Measurements from ENCODE around the gene TUSC7. TPM values are rescaled to one million over a fixed set of nuclear protein-coding genes. Genes with fewer than 3 reads are reported as not detected.

The TUSC7 gene
- total RNA-seq, 2 donors from 2014 or later, result not detected

DNA sequence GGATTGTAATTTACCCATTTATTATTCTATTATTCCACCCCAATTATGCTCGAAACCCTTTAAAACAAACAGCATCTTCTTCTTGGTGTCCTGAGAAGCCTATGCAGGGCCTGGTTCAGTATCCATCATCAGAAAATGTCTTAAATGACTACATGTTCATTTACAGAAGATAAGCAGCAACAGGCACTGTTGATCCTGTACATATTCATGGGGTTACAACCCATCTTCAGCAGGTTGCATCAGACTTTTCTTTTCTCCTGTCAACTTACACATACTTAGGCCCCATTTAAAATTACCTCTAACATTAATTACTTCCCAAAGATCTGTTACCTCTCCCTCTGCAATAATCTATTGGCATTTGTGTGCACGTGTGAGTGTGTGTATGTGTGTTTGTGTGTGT is 18.9 kb downstream of the TUSC7 start:
- Mint-ChIP-seq H3K27ac (no peak overlapping the region), H3K27me3 (no peaks in the 10 kb centered on the region), H3K4me1 (ENCODE audit: low read depth in 2 of 2) (no peaks in the 10 kb centered on the region), H3K9me3 (peaks cover 20% of the 10 kb centered on the region), H3K4me3 (no peak overlapping the region), H3K36me3 (no peaks in the 10 kb centered on the region)
- no peak for DNase-seq (ENCODE audit: low spot score)
- ATAC-seq, result no peak

DNA sequence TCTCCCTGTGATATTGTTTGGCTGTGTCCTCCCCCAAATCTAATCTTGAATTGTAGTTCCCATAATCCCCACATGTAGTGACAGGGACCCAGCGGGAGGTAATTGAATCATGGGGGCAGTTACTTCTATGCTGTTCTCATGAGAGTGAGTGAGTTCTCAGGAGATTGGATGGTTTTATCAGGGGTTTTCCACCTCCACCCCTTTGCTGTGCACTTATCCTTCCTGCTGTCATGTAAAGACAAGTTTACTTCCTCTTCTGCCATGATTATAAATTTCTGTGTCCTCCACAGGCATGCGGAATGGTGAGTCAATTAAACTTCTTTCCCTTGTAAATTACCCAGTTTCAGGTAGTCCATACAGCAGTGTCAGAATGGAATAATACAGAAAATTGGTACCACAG is 24.7 kb downstream of the TUSC7 start:
- no peaks in the 10 kb centered on the region for H3K36me3 Mint-ChIP-seq

DNA sequence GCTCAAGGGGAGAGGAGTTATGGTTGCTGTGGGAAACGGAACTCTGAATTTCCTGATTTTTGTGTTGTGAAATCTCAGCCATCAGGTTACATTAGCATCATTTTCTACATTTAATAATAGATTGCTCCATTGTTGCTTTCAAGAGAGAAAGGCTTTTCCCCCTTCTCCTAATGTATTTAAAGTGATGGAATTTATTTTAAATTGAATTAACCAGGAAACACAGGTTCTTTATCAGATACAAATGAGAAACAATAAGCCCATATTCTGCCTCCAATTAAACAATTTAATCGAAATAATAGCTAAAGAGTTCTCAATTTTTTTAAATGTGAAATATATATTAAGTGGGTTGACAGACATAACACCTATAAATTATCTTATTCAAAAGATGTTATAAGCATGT is 30.1 kb downstream of the TUSC7 start:
- ATAC-seq (no peak), DNase-seq (ENCODE audit: low spot score) (no peak)

More for the DNA sequence above, 24.7 kb downstream of the TUSC7 start:
- Mint-ChIP-seq H3K4me3 (no peak overlapping the region), H3K9me3 (peaks cover 20% of the 10 kb centered on the region), H3K4me1 (ENCODE audit: low read depth in 2 of 2) (no peaks in the 10 kb centered on the region), H3K27me3 (no peaks in the 10 kb centered on the region), H3K27ac (no peak overlapping the region)
- no peak for ATAC-seq
- no peak for DNase-seq (ENCODE audit: low spot score)

DNA sequence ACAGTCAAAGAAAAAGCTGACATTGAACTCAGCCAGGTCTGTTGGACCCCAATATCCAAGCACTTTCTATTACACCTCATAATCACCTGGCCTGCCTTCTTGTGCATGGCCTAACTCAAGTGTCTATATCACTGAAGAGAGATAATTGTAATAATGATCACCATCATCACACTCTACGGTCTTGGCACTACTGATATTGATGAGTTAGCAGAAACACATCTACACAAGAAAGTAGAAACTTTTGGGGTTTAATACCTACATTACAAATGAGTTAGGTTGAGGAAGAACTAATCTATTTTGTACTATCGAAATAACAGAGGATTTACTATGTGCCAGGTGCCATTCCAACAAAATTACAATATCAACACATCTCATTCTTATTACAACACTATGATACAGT is 30.7 kb downstream of the TUSC7 start:
- Mint-ChIP-seq H3K9me3 (peaks cover 13% of the 10 kb centered on the region), H3K36me3 (no peaks in the 10 kb centered on the region), H3K4me1 (ENCODE audit: low read depth in 2 of 2) (no peaks in the 10 kb centered on the region), H3K27ac (no peak overlapping the region), H3K4me3 (no peak overlapping the region), H3K27me3 (no peaks in the 10 kb centered on the region)
- DNase-seq (ENCODE audit: low spot score), result no peak
- ATAC-seq, result no peak

More for the DNA sequence above, 30.1 kb downstream of the TUSC7 start:
- H3K4me3 Mint-ChIP-seq, result no peak overlapping the region
- no peak overlapping the region for H3K27ac Mint-ChIP-seq
- H3K27me3 Mint-ChIP-seq, result no peaks in the 10 kb centered on the region
- H3K4me1 Mint-ChIP-seq (ENCODE audit: low read depth in 2 of 2), result no peaks in the 10 kb centered on the region
- peaks cover 13% of the 10 kb centered on the region for H3K9me3 Mint-ChIP-seq
- no peaks in the 10 kb centered on the region for H3K36me3 Mint-ChIP-seq

DNA sequence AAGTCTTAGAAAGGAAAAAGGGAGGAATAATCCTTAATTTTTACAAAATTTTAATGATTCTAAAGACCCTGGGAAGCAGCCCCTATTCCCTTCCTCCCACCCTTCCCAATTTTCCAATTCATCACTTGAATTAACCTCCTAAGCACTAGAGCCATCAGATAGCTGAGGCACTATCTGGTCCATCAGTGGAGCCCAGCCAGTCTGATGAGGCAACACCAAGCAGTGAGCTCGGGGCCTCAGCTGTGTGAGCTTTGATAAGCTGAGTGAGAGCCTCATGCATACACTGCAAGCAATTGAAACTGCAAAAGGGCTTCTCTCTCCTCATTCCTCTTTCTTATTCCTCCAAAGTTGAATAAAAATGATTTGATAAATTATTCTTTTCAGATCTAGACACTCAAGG is 31.9 kb downstream of the TUSC7 start:
- no peaks in the 10 kb centered on the region for H3K4me1 Mint-ChIP-seq (ENCODE audit: low read depth in 2 of 2)
- no peak for DNase-seq (ENCODE audit: low spot score)
- no peaks in the 10 kb centered on the region for H3K36me3 Mint-ChIP-seq
- no peaks in the 10 kb centered on the region for H3K27me3 Mint-ChIP-seq
- no peak for ATAC-seq
- no peak overlapping the region for H3K4me3 Mint-ChIP-seq
- H3K27ac Mint-ChIP-seq, result no peak overlapping the region
- peaks cover 16% of the 10 kb centered on the region for H3K9me3 Mint-ChIP-seq

DNA sequence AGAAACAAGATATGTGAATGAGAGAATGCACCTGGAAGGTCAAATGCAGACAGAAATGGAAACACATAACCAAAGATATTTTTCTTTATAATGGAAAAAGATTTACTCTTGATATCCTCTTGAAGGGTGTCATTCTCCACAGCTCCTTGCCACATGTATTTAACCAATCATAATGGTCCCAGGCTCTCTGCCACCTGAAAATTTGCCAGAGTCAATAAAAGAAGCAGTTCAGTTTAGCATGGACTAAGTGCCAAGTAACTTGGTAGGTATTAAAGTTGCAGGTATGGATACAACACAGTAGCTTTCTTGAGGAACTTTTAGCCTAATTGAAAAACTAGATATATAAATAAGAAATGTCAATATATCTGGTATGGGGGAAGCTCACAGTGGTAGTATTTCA is 33.5 kb downstream of the TUSC7 start:
- Mint-ChIP-seq H3K4me1 (ENCODE audit: low read depth in 2 of 2) (no peaks in the 10 kb centered on the region), H3K36me3 (no peaks in the 10 kb centered on the region), H3K4me3 (no peak overlapping the region), H3K9me3 (peaks cover 15% of the 10 kb centered on the region), H3K27ac (no peak overlapping the region), H3K27me3 (no peaks in the 10 kb centered on the region)
- ATAC-seq (no peak), DNase-seq (ENCODE audit: low spot score) (no peak)

DNA sequence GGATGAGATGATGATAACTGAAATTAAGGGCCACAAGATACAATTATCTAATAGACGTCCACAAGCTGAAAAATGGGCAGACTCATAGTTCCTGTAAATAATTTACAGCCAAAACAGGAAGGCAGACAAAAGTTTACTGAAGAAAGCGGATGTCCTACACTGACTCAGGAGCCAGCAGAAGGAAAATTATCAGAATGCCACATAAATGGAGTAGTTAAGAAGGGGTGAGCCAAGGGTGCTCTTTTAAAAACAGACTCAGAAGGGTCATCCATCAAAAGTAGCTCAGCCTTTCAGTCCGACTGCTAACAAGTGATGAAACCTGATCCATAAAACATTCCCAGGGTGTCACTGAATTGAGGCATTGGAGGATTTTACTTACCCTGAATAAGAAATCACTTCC is 39.8 kb downstream of the TUSC7 start:
- Mint-ChIP-seq H3K9me3 (peaks cover 14% of the 10 kb centered on the region), H3K4me1 (ENCODE audit: low read depth in 2 of 2) (no peaks in the 10 kb centered on the region), H3K27me3 (no peaks in the 10 kb centered on the region), H3K4me3 (no peak overlapping the region), H3K36me3 (no peaks in the 10 kb centered on the region), H3K27ac (no peak overlapping the region)
- ATAC-seq (no peak), DNase-seq (ENCODE audit: low spot score) (no peak)

DNA sequence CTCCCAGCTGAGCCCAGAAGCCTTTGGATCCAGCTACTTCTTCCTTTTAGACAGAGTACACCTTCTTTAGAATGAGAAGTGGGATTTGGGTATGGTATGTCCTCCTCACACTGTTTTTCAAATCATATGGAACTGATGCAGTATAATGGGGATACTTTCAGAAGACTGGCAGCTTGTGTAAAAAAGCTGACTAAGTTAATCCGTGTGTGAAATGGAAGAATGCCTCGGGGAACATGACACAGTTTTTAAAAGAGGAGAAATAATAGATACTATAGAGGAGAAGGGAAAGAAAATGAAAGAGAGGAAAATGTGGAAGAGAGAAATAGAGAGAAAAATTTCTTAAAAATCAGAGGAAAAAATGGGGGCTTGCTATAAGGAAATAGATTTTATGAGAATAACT is 47.7 kb downstream of the TUSC7 start:
- Mint-ChIP-seq H3K4me1 (ENCODE audit: low read depth in 2 of 2) (no peaks in the 10 kb centered on the region), H3K9me3 (no peaks in the 10 kb centered on the region), H3K36me3 (no peaks in the 10 kb centered on the region), H3K27ac (no peak overlapping the region), H3K27me3 (no peaks in the 10 kb centered on the region), H3K4me3 (no peak overlapping the region)
- ATAC-seq (no peak), DNase-seq (ENCODE audit: low spot score) (no peak)

DNA sequence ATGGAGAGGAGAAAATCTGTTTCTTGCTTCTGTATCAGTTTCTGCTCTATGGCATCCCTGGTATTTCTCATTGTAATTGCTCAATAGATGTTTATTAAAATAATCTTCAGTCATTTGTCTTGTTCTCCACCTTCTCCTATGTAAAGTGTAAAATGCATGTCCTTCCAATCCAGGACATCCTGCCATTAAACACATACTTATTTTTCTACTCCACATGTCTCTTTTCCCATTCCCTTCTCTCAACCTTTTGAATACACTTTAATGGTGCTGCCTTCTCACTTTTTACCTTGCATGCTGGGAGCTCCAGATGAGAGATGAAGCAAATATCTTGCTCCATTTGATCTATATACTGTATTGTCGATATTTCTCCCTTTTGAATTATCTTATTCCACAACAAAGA is 49.7 kb downstream of the TUSC7 start:
- no peak overlapping the region for H3K4me3 Mint-ChIP-seq
- no peak overlapping the region for H3K27ac Mint-ChIP-seq
- no peaks in the 10 kb centered on the region for H3K36me3 Mint-ChIP-seq
- H3K4me1 Mint-ChIP-seq (ENCODE audit: low read depth in 2 of 2), result no peaks in the 10 kb centered on the region
- no peaks in the 10 kb centered on the region for H3K9me3 Mint-ChIP-seq
- no peak for DNase-seq (ENCODE audit: low spot score)
- ATAC-seq, result no peak
- H3K27me3 Mint-ChIP-seq, result no peaks in the 10 kb centered on the region
